T-helper 22 cell (primary cell): ENCODE data around the gene STX16.

Source experiments
- DNase-seq: peaks from one replicate; pipeline ENCODE4 v3.0.0-alpha.2; 2020; ENCODE audit warnings: low read depth

Gene STX16, protein sequence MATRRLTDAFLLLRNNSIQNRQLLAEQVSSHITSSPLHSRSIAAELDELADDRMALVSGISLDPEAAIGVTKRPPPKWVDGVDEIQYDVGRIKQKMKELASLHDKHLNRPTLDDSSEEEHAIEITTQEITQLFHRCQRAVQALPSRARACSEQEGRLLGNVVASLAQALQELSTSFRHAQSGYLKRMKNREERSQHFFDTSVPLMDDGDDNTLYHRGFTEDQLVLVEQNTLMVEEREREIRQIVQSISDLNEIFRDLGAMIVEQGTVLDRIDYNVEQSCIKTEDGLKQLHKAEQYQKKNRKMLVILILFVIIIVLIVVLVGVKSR

DNA sequence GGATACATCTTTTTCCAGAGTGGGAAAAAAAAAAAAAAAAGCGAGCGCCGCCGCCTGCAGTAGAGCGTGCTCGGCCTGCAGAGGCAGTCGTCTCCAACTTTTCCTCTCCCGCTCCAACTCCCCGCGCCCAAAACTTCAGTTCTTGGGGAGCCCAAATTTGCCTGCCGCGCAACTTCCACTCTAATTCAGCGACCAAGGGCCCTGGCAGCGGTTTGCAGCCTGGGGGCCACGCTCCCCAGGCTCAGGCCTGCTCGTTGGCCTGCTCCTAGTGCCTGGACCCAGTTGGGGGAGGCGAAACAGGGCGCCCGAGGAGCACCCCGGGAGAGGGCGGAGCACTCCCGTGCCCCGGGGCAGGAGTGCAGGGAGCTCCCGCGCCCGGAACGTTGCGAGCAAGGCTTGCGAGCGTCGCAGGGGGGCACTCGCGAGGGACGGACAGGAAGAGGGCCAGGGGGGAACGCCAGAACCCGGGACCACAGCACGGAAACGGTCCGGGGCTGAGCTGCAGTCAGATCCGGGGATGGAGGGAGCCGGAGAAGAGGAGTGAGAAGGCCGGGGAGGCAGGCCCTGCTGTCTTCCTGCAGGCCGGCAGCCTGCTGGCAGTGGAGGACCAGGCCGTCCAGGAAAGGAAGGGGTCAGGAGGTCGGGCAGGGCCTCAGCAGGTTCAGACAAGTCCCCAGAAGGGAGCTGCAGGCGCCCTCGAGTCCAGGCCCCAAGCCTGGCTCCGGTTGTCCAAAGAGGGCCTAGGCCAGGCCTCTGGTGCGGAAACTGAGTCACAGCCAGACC is at the start of gene STX16:
Gene STX16 (plus strand): TSS at position 508 of the 783 bp plus-strand sequence. CDS start 724 bp downstream, outside the sequence.
- peak; percentile 68 for DNase-seq

DNA sequence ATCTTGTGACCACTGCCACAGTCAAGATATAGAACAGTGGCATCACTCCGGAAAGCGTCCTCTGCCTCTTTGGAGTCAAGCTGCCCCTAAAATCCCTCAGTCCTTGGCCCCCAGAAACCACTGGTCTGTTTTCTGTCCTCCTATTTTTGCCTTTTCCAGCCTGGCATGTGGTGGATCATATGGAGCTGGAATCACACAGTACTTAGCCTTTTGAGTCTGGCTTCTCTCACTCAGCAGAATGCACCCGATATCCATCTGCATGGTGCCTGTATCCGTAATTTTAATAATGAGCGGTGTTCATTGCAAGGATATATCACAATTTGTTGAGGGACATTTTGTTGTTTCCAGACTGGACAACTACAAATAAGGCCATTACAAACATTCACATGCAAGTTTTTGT is 49.0 kb upstream of the STX16 start:
- no peak for DNase-seq

DNA sequence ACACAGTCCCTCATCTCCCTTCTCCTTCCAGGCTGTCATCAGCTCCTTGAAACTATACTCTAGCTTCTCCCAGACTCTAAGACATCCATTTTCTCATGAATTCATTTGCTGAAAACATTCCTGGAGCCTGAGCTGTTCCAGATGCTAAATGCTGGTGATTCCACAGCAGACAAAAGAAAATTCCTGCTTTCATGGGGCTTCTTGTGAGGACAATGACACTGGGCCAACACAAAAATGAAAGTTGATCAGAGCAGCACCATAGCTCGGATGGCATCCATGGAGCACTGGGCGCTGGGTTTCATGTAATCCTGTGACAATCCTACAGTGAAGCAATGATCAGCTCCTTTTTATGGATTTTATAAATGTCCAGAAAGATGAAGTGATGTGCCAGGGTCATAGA is 47.4 kb upstream of the STX16 start:
- DNase-seq: no peak

DNA sequence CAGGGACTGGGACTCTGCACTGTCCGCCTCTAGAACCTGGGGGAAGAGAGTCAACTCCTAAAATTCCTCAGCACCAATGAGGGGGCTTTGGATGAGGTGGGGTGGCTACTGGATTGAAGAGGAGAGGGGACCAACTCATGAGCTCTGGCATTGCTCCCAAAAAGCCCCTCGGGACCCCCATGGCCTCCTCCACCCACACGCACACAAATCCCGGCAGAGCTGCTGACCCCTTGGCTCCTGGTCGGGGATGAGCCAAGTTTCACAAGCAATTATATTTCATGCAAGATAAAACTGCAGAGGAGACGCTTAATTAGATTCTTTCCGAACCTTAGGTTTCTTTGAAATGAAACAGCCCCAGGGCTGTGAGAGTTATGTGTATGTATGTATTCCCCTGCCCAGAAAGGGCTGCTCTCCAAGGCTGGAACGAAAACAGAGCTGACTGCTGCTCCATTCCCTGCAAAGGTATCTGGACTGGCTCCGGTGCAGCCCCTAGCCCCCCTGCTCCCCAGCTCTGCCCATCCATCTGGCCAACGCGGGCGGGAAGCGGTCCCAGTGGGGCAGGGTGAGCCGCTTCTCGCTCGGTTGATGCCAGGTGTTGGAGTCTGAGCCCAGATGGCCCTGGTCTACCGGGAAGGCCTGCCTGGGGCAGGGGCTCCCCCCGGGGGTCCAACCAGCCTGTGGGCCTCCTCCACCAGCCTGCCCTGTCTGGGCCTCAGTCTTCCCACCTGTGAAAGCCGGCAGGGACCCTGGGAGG is 46.8 kb upstream of the STX16 start:
- DNase-seq: no peak

DNA sequence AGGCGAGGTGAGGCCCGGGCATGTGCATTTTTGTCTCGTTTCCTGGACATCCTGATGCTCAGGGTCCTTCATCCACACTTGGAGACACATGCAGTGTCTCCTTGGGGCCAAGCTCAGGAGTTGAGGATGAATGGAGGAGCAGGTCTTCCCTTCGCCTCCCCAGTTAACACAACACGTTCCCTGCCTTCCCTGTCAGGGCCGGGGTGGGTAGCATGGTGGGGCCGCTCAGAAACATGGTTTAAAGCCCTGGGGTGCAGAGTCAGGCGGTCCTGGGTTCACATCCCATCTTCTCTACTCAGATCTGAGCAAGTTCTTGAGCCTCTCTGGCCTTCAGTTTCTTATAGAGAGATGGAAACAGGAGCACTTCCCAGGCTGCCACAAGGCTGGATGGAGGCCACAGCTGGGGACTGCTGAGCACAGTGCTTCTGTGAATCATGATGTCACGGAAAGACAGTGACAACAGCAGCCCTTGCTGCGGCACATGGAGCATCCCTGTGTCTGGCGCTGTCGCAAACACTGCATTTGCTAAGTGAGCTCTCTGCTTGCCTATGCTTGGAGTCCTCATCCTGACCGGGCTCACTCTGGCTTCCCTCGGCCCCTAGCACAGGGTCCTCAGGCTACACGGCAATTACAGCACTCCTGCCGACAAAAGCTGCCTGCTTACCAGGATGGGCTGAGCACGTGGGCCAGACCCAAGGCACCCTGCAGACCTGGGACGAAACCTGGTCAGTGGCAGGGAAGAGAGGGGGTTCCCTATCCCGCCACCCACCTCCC is 45.6 kb upstream of the STX16 start:
- DNase-seq: no peak

DNA sequence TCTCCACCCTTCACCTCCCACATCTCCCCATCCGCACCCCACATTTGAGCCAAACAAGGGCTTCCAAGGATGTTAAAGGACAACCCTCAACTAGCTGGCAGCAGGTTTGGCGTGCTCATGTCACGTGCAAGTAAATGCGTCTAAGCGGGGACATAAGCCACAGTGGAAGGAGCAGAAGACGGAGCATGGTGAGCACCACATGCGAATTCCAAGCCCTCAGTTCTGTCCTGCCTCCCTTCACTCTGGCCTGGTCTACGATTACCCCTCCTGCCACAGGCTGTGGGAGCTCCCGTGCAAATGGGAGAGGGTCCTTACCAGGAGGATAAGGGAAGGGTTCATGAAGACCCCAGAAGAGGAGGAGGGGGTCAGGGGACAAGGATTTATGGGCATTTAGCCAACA is 44.9 kb upstream of the STX16 start:
- DNase-seq: no peak

DNA sequence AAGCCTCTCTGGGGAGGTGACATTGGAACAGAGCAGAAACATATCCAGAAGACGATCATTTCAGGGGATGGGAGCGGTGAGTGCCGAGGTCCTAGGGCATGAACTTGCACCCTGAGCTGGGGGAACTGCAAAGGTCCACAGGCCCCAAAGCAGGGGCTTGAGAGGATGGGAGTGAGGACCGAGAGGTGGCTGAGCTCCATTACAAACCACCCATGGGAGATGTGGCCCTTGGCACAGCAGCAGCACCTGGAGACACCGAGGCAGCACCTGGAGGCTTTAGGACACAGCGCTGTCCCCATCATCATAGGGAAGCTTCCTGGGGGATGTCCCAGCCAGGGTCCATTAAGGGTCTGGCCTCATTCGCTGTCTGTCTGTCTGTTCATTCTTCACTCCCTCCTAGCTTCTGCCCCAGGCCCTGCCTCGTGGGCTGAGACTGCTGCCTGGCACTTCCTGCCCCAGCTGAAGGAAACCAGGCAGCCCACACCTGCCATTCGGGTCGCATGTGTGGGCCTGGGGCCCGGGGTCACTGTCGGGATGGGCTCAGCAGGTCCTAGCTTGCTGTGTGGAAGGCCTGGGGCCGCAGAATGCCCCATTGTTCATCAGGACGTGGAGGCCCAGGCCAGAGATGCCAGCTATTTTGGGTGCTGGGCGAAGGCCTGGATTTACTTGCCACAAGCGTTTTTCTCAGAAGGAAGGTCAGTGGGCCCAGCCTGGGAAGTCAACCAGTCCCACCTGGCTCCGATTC is 42.8 kb upstream of the STX16 start:
- DNase-seq: no peak

DNA sequence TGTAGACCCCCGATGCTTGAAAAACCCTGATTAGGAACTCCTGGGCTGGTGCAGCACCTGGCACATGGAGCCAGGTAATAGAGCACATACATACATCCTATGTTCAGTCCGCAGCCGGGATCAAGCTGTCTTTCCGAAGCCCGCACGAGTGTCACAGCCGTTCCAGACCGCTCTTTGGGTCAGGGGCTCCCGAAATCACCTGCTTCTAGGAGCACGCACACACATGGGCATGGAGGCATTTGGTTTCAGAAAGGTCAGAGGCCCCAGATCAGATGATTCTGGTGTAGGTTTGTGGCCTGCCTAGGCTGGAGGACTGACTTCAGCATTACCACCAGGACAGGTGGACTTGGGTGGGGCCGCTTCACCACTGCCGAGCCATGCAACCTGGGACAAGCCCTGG is 42.1 kb upstream of the STX16 start:
- DNase-seq: no peak

DNA sequence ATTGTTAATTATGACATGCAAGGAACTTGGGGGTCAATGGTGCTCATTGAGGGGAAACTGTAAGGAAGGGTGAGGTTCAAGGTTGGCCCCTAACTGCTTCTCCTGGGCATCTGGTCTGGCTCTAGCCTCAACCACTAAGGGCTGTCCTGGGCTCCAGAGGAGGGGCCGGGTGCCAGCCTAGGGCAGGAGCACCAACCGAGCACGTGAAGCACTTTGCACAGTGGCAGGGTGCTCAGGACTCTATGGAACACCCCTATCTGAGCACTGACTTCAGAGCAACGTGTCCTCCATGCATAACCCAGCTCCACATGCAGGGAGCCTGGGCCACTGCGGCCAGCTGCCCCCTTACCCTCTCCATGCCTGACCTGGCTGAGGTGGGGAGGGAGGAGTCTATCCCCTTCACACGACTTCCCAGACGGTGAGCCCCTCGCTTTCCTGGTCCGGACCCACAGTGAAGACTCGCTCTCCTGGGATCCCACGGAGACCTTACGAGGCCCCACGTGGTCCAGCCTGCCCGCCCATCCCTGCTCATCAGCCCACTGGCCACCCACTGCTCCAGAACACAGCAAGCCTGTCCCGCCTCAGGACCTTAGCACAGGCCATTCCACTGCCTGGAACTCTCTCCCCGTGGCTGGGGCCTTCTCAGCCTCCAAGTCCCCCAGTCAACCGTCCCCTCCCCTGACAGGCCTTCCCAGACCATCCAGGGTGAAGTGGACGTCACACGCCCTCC is 40.8 kb upstream of the STX16 start:
- no peak for DNase-seq

DNA sequence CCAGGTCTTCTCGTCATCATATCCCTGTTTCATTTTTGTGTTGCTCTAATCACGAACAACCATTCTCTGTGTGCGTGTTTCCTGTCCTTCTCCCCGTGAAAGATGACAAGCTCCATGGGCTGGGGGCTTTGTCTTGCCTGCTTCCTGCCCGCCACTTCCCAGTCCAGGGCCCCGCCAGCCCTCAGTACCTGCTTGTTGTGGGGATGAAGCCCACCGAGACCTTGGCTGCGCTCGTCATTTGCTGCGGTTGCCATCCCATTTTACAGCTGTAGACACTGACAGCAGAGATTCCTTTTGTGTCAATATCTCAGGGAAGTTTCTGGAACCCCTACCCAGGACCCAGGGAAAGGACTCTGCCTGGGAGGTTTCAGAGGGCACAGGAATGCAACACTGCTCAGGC is 40.3 kb upstream of the STX16 start:
- DNase-seq: no peak

DNA sequence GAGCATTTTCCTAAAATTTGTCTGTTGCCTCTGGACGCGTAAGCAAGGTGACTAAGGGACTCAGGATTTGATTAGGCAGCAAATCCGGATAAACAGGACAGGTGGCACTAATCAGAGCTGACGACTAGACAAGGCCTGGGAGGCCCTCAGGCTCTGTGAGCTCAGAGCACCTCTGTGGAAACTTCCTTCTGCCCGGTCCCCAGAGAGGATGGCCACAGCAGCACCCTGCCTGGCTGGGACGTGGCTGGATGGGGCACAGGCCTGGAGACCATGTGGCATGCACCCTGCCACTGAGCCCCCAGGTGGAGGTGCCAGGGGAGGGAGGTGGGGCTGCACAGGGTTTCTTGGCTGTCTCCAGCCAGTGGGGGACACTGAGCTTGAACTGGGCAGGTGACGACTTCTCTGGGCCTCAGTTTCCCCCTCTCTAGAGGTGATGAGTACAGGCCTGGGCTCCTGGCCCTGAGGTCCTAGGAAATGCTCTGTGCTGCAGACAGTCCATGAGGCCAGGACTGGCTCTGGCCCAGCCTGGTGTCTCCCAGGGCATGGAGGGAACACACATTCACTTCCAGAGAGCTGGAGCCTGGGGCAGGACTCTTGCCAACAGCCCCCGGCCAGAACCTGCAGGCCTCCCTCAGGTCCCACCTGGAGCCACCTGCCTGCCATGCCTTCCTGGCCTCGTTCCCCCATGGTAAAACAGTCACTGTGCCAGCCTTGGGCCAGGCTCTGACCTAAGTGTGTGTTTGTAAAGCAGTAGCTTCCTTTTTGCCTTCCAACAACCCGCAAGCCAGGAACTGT is 39.6 kb upstream of the STX16 start:
- no peak for DNase-seq

DNA sequence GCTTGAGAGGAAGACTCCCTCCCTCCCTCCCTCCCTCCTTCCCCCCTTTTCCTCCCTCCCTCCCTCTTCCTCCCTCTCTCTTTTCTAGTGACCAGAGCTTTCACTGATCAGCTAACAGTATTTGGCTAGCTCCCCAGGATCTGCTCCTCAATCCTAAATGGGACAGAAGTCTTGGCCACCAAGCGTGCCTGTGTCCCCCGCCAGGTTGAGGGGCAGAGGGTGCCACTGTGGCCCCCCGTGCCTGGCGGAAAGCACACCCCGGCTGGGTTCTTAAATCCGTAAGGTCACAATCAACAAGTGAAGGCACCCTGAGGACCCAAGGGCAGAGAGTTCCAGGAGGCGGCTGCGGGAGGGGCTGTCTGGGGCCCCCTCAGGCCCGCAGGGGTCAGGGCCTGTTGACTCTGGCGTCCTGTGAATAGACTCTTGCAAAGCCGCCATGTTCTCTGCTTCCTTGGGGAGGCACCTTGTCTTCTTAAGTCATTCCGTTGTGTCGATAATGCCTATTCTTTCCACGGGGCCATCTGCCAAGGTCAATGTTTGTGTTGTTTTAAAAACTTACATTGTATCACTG is 38.9 kb upstream of the STX16 start:
- no peak for DNase-seq

DNA sequence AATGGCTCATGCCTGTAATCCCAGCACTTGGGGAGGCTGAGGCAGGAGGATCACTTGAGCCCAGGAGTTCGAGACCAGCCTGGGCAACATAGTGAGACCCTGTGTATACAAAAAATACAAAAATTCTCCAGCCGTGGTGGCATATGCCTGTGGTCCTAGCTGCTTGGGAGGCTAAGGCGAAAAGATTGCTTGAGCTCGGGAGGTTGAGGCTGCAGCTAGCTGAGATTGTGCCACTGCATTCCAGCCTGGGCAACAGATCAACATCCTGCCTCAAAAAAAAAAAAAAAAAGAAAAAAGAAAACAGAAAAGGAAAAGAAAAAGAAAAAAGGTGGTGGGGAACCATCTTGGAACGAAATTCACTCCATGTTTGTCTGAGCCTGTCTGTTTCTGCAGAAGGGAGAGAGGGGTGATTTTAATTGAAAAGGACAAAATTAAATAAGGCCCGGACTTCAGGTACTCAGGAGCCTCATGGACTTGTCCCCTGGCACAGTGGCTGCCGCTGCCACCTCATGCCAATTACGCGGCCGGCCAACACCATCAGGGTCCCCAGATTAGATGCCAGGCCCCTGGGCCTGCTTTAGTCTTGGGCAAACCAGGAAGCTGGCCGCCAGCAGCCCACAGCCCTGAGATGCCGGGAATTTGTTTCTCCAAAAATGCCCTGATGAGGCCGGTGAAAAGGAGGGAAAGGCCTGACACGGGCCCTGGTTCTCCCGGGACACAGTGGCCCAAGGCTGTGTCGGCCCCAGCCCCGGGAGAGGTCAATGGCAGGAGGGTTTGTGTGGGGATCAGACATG is 37.8 kb upstream of the STX16 start:
- DNase-seq: no peak

DNA sequence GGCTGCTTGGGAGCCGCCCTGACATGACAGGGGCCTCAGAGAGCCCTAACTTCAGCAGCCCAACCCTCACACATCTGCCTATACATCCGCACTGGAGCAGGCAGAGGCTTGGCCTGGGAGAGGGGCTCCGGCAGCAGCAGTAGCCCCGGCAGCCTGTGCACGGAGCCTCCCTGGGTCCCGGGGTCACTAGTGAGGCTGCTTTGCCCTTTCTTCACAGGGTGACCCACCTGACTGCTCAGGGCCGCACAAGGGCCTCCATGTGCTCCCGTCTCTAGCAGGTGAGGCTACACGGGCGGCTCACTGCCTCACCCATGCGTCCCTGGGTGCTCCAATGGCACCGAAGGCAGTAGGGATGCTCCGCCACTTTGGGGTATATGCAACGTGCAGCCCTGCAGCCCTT is 36.7 kb upstream of the STX16 start:
- no peak for DNase-seq

DNA sequence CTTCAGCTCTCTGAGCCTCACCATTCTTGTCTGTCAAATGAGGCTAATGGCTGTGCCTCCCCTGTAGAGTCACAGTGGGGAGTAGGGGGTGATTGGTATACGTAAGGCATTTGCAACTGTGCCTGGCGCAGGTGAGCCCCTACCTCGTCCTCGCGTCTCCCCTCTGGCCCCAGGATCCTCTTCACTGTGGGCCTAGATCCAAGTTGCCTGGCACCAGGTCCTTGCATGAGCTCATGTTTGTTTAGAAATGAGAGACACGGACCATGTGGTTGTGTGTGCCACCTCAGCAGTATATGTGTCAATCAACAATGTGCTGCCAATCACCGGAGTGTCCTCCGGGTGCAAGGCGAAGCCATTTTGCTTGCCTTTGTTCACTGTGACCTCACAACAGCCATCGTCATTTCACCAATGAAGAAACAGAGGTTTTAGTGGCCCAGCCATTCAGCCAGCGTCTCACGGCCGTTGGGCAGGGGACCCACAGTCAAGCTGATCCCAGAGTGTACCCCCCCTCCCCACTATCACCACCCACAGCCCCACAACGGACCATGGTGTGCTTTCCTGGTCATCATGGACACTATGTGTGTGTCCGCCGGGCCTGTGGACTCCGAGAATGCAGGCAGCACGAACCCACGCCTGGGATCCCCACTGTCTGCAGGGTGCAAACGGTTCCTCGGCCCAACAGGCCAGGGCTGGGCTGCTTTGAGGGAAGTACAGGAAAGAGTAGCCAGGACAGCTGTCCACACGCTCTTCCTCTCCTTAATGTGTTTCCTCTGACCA is 35.9 kb upstream of the STX16 start:
- DNase-seq: no peak

DNA sequence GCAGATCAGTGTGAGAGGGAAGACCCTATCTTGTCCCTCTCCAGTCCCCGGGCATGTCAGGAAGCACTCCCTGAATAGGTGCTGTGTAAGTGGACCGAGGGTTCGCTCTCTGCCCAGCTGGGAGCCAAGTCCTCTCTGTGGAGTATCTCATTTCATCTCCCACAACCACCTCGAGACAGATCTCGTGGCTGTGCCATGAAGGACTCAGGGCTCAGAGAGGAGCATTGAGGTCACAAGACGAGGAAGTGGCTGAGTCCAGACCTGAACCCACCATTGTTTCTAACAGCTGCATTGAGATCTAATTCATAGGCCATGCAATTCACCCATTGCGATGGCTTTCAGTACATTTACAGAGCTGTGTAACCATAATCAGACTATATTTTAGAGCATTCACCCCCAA is 34.7 kb upstream of the STX16 start:
- DNase-seq: no peak

DNA sequence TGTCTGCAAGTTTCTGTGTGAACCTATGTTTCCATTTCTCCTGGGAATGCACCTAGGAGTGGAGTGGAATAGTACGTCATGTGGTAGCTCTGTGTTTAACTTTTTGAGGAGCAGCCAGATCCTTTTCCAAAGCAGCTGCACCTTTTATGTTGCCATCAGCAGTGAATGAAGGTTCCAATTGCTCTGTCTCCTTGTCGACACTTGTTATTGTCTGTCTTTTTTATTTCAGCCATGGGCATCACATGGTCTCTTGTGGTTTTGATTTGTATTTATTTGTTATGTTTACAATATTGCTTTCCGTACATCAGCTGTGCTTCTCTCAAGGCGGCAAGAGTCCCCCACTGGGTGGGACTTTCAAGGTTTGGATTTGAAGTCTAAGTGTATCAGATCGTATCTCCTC is 33.9 kb upstream of the STX16 start:
- DNase-seq: no peak
